Measurements from ENCODE around the gene SPATA13. TPM values are rescaled to one million over a fixed set of nuclear protein-coding genes. Genes with fewer than 3 reads are reported as not detected.

Gene SPATA13
- total RNA-seq, 1 donor from 2014 or later, result 2.7 TPM

DNA sequence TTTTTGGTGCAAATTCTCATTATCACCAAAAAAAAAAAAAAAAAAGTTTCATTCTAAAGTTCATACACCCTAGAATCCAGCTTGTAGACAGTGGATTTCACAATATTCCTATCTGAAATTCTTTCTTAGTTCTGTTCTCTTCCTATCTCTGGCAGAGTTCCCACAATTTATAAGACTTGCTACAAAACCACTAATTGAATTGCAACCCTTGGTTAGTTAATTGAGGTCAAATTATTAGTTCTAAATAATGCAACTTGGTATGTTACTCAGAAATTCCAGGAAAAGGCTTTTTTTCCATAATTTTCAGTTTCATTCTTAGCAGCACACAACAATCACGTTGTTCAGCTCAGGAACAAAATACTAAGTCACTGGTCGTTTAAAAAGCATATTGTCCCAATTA is 58.5 kb downstream of the SPATA13 start:
- H3K27ac Mint-ChIP-seq (ENCODE audit: unreplicated experiment), result no peak overlapping the region
- H3K27me3 Mint-ChIP-seq (ENCODE audit: unreplicated experiment), result no peaks in the 10 kb centered on the region
- H3K4me1 Mint-ChIP-seq (ENCODE audit: unreplicated experiment), result peaks cover 4% of the 10 kb centered on the region
- no peaks in the 10 kb centered on the region for H3K36me3 Mint-ChIP-seq (ENCODE audit: unreplicated experiment)
- no peaks in the 10 kb centered on the region for H3K9me3 Mint-ChIP-seq (ENCODE audit: unreplicated experiment)
- DNase-seq (ENCODE audit: extremely low spot score, unreplicated experiment), result no peak
- TF ChIP-seq, protein P1, sequence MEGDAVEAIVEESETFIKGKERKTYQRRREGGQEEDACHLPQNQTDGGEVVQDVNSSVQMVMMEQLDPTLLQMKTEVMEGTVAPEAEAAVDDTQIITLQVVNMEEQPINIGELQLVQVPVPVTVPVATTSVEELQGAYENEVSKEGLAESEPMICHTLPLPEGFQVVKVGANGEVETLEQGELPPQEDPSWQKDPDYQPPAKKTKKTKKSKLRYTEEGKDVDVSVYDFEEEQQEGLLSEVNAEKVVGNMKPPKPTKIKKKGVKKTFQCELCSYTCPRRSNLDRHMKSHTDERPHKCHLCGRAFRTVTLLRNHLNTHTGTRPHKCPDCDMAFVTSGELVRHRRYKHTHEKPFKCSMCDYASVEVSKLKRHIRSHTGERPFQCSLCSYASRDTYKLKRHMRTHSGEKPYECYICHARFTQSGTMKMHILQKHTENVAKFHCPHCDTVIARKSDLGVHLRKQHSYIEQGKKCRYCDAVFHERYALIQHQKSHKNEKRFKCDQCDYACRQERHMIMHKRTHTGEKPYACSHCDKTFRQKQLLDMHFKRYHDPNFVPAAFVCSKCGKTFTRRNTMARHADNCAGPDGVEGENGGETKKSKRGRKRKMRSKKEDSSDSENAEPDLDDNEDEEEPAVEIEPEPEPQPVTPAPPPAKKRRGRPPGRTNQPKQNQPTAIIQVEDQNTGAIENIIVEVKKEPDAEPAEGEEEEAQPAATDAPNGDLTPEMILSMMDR (IDR thresholded peaks at IDR 0.05), result no peak
- no peak overlapping the region for H3K4me3 Mint-ChIP-seq (ENCODE audit: unreplicated experiment)

DNA sequence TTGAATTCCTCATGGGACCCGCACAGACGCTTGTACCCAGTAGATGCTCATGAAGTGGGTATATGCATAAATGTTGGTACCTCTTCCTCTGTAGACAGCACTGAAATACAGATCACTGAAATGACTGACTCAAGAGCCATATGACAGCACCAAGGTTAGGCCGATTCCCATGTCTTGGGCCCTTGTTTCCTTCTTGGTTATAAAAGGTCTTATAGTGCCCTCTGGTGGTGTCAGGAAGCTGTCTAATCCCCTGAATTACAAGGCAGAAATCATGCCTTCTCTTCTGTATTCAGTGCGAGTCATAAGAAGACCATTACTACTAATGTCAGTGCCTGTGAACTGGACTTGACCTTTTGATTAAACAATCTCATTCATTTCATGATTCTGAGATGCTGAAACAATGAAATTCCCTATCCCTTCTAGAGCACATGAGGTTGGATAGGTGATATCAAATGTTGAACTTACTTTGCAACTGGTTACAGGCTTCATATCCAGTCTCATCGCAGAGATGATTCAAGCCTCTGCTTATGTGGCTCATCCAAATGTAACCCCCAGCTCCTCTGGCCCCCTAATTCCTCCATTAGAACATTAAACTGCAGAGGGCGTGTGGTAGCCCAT is 59.7 kb downstream of the SPATA13 start:
- H3K9me3 Mint-ChIP-seq (ENCODE audit: unreplicated experiment), result no peaks in the 10 kb centered on the region
- no peak for DNase-seq (ENCODE audit: extremely low spot score, unreplicated experiment)
- no peaks in the 10 kb centered on the region for H3K36me3 Mint-ChIP-seq (ENCODE audit: unreplicated experiment)
- no peak overlapping the region for H3K4me3 Mint-ChIP-seq (ENCODE audit: unreplicated experiment)
- H3K27ac Mint-ChIP-seq (ENCODE audit: unreplicated experiment), result no peak overlapping the region
- TF ChIP-seq, protein P1 (IDR thresholded peaks at IDR 0.05), result peak; percentile 88
- H3K27me3 Mint-ChIP-seq (ENCODE audit: unreplicated experiment), result no peaks in the 10 kb centered on the region
- H3K4me1 Mint-ChIP-seq (ENCODE audit: unreplicated experiment), result peaks cover 4% of the 10 kb centered on the region

DNA sequence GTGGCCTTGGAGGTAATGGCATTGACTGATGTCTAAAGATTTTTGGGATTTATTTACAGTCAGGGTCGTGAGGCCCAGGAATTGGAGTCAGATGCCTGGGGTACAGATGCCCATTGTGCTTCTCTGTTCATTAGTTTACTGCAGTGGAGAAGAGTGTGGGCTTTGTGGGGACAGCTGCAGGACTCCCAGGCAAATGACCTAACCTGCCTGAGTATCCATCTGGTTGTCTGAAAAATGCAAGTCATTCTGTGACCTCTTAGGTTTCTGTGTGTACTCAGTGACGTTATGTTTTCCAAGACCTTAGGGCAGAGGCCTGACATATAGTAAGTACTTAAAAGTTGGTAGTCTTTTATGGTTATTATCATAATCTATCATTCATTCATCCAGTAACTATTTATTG is 60.5 kb downstream of the SPATA13 start:
- Mint-ChIP-seq H3K4me3 (ENCODE audit: unreplicated experiment) (no peak overlapping the region), H3K36me3 (ENCODE audit: unreplicated experiment) (no peaks in the 10 kb centered on the region), H3K27ac (ENCODE audit: unreplicated experiment) (no peak overlapping the region), H3K27me3 (ENCODE audit: unreplicated experiment) (no peaks in the 10 kb centered on the region), H3K9me3 (ENCODE audit: unreplicated experiment) (no peaks in the 10 kb centered on the region), H3K4me1 (ENCODE audit: unreplicated experiment) (peaks cover 4% of the 10 kb centered on the region)
- DNase-seq (ENCODE audit: extremely low spot score, unreplicated experiment), result no peak
- TF ChIP-seq, protein P1 (IDR thresholded peaks at IDR 0.05), result no peak

DNA sequence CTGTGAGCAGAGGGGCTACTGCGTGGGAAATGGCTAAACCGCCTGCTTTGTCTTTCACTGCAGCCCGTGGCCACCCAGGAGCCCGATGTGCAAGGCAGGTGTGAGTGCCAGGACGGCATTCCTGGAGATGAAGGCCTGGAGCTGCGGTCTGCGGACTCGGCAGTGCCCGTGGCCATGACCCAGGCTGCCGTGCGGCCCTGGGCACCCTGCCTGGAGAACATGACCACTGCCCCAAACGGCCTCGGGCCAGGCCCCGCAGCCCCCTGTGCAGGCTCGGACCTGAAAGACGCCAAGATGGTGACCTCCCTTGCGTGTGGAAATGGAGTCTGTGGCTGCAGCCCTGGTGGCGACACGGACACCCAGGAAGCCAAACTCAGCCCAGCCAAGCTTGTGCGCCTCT is 62.2 kb downstream of the SPATA13 start:
- H3K27me3 Mint-ChIP-seq (ENCODE audit: unreplicated experiment), result no peaks in the 10 kb centered on the region
- H3K4me1 Mint-ChIP-seq (ENCODE audit: unreplicated experiment), result peaks cover under 1% of the 10 kb centered on the region
- no peak for DNase-seq (ENCODE audit: extremely low spot score, unreplicated experiment)
- no peaks in the 10 kb centered on the region for H3K9me3 Mint-ChIP-seq (ENCODE audit: unreplicated experiment)
- no peak overlapping the region for H3K4me3 Mint-ChIP-seq (ENCODE audit: unreplicated experiment)
- no peaks in the 10 kb centered on the region for H3K36me3 Mint-ChIP-seq (ENCODE audit: unreplicated experiment)
- TF ChIP-seq, protein P1 (IDR thresholded peaks at IDR 0.05), result no peak
- H3K27ac Mint-ChIP-seq (ENCODE audit: unreplicated experiment), result no peak overlapping the region

DNA sequence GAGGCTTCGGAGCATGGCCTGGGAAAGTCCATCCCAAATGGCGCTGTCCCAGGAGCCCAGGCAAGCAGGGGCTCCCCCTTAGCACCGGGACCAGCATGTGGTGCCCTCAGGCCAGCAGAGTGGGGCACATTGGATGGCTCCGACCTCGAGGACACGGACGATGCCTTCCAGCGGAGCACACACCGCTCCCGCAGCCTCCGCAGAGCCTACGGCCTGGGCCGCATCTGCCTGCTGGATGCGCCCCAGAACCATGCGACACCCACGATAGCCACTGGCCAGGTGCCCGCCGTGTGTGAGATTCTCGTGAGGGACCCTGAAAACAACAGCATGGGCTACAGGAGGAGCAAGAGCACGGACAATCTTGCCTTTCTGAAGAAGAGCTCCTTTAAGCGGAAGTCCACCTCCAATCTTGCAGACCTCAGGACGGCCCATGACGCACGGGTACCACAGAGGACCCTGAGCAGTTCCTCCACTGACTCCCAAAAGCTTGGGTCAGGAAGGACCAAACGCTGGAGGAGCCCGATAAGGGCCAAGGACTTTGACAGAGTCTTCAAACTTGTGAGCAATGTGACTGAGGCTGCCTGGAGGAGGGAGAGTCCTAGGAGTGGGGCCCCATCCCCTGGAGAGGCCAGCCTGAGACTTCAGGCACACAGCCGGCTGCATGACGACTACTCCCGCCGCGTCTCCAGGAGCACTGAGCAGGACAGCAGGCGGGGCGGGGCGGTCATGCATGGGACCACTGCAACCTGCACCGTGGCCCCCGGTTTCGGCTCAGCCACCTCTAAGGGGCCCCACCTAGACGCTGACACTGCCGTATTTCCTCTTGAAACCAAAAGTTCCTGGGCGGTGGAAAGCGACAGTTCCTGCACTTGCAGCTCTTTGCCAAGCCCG is 63.1 kb downstream of the SPATA13 start:
- no peaks in the 10 kb centered on the region for H3K4me1 Mint-ChIP-seq (ENCODE audit: unreplicated experiment)
- TF ChIP-seq, protein P1 (IDR thresholded peaks at IDR 0.05), result no peak
- no peak overlapping the region for H3K27ac Mint-ChIP-seq (ENCODE audit: unreplicated experiment)
- no peaks in the 10 kb centered on the region for H3K9me3 Mint-ChIP-seq (ENCODE audit: unreplicated experiment)
- no peaks in the 10 kb centered on the region for H3K36me3 Mint-ChIP-seq (ENCODE audit: unreplicated experiment)
- DNase-seq (ENCODE audit: extremely low spot score, unreplicated experiment), result no peak
- H3K27me3 Mint-ChIP-seq (ENCODE audit: unreplicated experiment), result no peaks in the 10 kb centered on the region
- H3K4me3 Mint-ChIP-seq (ENCODE audit: unreplicated experiment), result no peak overlapping the region

Measured in osteocyte (in vitro differentiated cells).